HepG2 (cell line): ENCODE results near the gene GGT1. TPM values are rescaled to one million over a fixed set of nuclear protein-coding genes. Genes with fewer than 3 reads are reported as not detected.

ENCODE experiments used
- DRAP1 ChIP-seq: IDR thresholded peaks from 2 replicates; pipeline ENCODE4 v1.6.1; 2016; ENCODE audit warnings: missing genetic modification reagents, missing compliant biosample characterization
- HMGXB4 ChIP-seq, 2 experiments: sonication (generic) in 1 of 2; formaldehyde crosslinking in 1 of 2; IDR thresholded peaks; 2 replicates each; pipeline versions ENCODE4 v1.4.0 to v1.6.1; 2018 to 2020; ENCODE audit warnings: missing genetic modification reagents in 2 of 2, borderline replicate concordance in 1 of 2, low read depth in 1 of 2, mild to moderate bottlenecking in 1 of 2, missing biosample characterization in 1 of 2
- HNRNPLL ChIP-seq: fragments of 200-400 bp; formaldehyde crosslinking; IDR thresholded peaks from 2 replicates; pipeline ENCODE4 v1.6.1; 2017; ENCODE audit warnings: mild to moderate bottlenecking, low read depth, low read length; ENCODE audit not compliant: poor library complexity, severe bottlenecking
- HOXA3 ChIP-seq: sonication (generic); formaldehyde crosslinking; IDR thresholded peaks from 2 replicates; pipeline ENCODE4 v1.5.0; 2020; ENCODE audit warnings: missing genetic modification reagents
- KMT2B ChIP-seq: IDR thresholded peaks from 2 replicates; pipeline ENCODE4 v1.6.1; 2016; ENCODE audit warnings: missing genetic modification reagents, missing compliant biosample characterization
- NCOA2 ChIP-seq: sonication (generic); formaldehyde crosslinking; IDR thresholded peaks from 2 replicates; pipeline ENCODE4 v1.8.0; 2022; ENCODE audit warnings: inconsistent platforms
- PHF8 ChIP-seq: sonication (generic); formaldehyde crosslinking; IDR thresholded peaks from 2 replicates; pipeline ENCODE4 v1.5.0; 2020; ENCODE audit warnings: missing genetic modification reagents
- PPARG ChIP-seq: conservative IDR thresholded peaks from 2 replicates; pipeline ENCODE4 v1.6.1; 2016; ENCODE audit warnings: missing biosample characterization, missing genetic modification reagents
- PRDM10 ChIP-seq: sonication (generic); formaldehyde crosslinking; IDR thresholded peaks from 2 replicates; pipeline ENCODE4 v1.4.0; 2020; ENCODE audit warnings: low read depth, missing genetic modification reagents
- REST ChIP-seq, 2 experiments: IDR thresholded peaks; 2 replicates each; pipeline ENCODE4 v1.6.1; 2011 to 2012; ENCODE audit warnings: low read length in 2 of 2, borderline replicate concordance in 1 of 2, low read depth in 1 of 2, mild to moderate bottlenecking in 1 of 2, moderate library complexity in 1 of 2
- SALL2 ChIP-seq: sonication (generic); formaldehyde crosslinking; IDR thresholded peaks from 2 replicates; pipeline ENCODE4 v1.8.1; 2023; ENCODE audit warnings: mild to moderate bottlenecking, missing genetic modification reagents, inconsistent platforms
- SIX1 ChIP-seq: sonication (generic); formaldehyde crosslinking; IDR thresholded peaks from 2 replicates; pipeline ENCODE4 v1.4.0; 2020; ENCODE audit warnings: missing genetic modification reagents, borderline replicate concordance
- SP5 ChIP-seq: IDR thresholded peaks from 2 replicates; pipeline ENCODE4 v1.6.1; 2016; ENCODE audit warnings: low read depth, borderline replicate concordance
- THRA ChIP-seq: sonication (generic); formaldehyde crosslinking; IDR thresholded peaks from 2 replicates; pipeline ENCODE4 v1.4.0; 2020; ENCODE audit warnings: missing genetic modification reagents, borderline replicate concordance
- ZNF251 ChIP-seq: sonication (generic); formaldehyde crosslinking; IDR thresholded peaks from 2 replicates; pipeline ENCODE4 v1.9.0; 2021; ENCODE audit warnings: mild to moderate bottlenecking, missing genetic modification reagents
- ZNF7 ChIP-seq: IDR thresholded peaks from 2 replicates; pipeline ENCODE4 v1.6.1; 2016; ENCODE audit warnings: missing biosample characterization, missing genetic modification reagents
- ZNF891 ChIP-seq: sonication (generic); formaldehyde crosslinking; IDR thresholded peaks from 2 replicates; pipeline ENCODE4 v1.5.0; 2020; ENCODE audit warnings: mild to moderate bottlenecking, missing genetic modification reagents
- polyA plus RNA-seq, 8 experiments: library from polyadenylated mRNA; depleted of rRNA in 3 of 8; stranded (reverse) in 7 of 8; unstranded in 1 of 8; fragments of >200 nt; fragmentation: Illumina TruSeq in 4 of 8; extraction: Trizol in 4 of 8; gene quantifications; 2 replicates each; pipeline versions ENCODE4 v1.2.1 to v1.2.3, GENCODE V29; 2011 to 2016; ENCODE audit warnings: low read depth in 4 of 8, missing spikeins in 1 of 8, mixed read lengths in 1 of 8; ENCODE audit not compliant: insufficient read depth in 1 of 8
- total RNA-seq, 5 experiments: library from RNA; depleted of rRNA; stranded (reverse); fragments of >200 nt; fragmentation: Illumina TruSeq; extraction: Trizol; gene quantifications; 2 replicates each; pipeline ENCODE4 v1.2.3, GENCODE V29; 2016; ENCODE audit warnings: low read depth in 1 of 5

Gene GGT1
- total and polyA plus RNA-seq, 2 of the 13 experiments (the other 11 are each of a cell fraction or from before 2014, with no cell fraction given) = 29.9 to 103 TPM

GRCh38 chr22:24592851-24593558 lies 10.0 kb upstream of the GGT1 start, which contains the start of gene LRRC75B (continued):
- TF ChIP-seq THRA (0 out of 2 replicates have a peak, but pooled peaks have one; percentile 32), PPARG (no peak; the same call in 1 of the 2 replicates), REST (IDR thresholded peaks at IDR 0.05; ENCODE audit: borderline replicate concordance in 1 of 2, low read depth in 1 of 2, low read length in 2 of 2) (0 out of 4 replicates have a peak, but pooled peaks of 1 of the 2 experiments have one; percentile 38), KMT2B (CRISPR knock-in tag) (no peak), DRAP1 (peak; percentile 87), SALL2 (CRISPR knock-in tag) (no peak; the same call in 1 of the 2 replicates), HNRNPLL (peak; percentile 80), PRDM10 (CRISPR knock-in tag) (0 out of 2 replicates have a peak, but pooled peaks have one; percentile 32), HMGXB4 (CRISPR knock-in tag; IDR thresholded peaks at IDR 0.05; ENCODE audit: borderline replicate concordance in 1 of 2, low read depth in 1 of 2) (peak; percentile 79 to 84; a peak in 3 of 4 replicates), ZNF891 (CRISPR knock-in tag) (no peak; the same call in 1 of the 2 replicates), HOXA3 (CRISPR knock-in tag) (peak; percentile 79), SIX1 (CRISPR knock-in tag) (no peak), ZNF7 (no peak), ZNF251 (CRISPR knock-in tag) (no peak), PHF8 (CRISPR knock-in tag) (peak; percentile 66), SP5 (CRISPR knock-in tag) (peak; percentile 90), NCOA2 (CRISPR knock-in tag) (peak; percentile 39; the same call in 1 of the 2 replicates)
